ENCODE results near the gene PLB1. TPM values are rescaled to one million over a fixed set of nuclear protein-coding genes. Genes with fewer than 3 reads are reported as not detected.

Gene PLB1
- total RNA-seq, 1 experiment from 2014 or later = not detected

GRCh38 chr2:28505361-28505760 is 9.5 kb downstream of the PLB1 start:
- Histone ChIP-seq H3K4me3 (ENCODE audit: insufficient read depth, low read depth, low read length) (no peak overlapping the region), H3K27me3 (ENCODE audit: control insufficient read depth, insufficient read depth, low read length) (no peaks in the 10 kb centered on the region), H3K36me3 (replicated peaks; ENCODE audit: control insufficient read depth, insufficient read depth, low read length) (no peaks in the 10 kb centered on the region)
- DNase-seq = no peak

- H3K36me3 ChIP-seq (replicated peaks; ENCODE audit: control insufficient read depth, insufficient read depth, low read length) = no peaks in the 10 kb centered on the region
- no peak for DNase-seq
- no peak overlapping the region for H3K4me3 ChIP-seq (ENCODE audit: insufficient read depth, low read depth, low read length)
- no peaks in the 10 kb centered on the region for H3K27me3 ChIP-seq (ENCODE audit: control insufficient read depth, insufficient read depth, low read length)
Measured at GRCh38 chr2:28506112-28506910, 10.5 kb downstream of the PLB1 start.

GRCh38 chr2:28507796-28508764 is 12.2 kb downstream of the PLB1 start:
- no peaks in the 10 kb centered on the region for H3K36me3 ChIP-seq (replicated peaks; ENCODE audit: control insufficient read depth, insufficient read depth, low read length)
- H3K27me3 ChIP-seq (ENCODE audit: control insufficient read depth, insufficient read depth, low read length) = no peaks in the 10 kb centered on the region
- no peak for DNase-seq
- H3K4me3 ChIP-seq (ENCODE audit: insufficient read depth, low read depth, low read length) = no peak overlapping the region

DNA sequence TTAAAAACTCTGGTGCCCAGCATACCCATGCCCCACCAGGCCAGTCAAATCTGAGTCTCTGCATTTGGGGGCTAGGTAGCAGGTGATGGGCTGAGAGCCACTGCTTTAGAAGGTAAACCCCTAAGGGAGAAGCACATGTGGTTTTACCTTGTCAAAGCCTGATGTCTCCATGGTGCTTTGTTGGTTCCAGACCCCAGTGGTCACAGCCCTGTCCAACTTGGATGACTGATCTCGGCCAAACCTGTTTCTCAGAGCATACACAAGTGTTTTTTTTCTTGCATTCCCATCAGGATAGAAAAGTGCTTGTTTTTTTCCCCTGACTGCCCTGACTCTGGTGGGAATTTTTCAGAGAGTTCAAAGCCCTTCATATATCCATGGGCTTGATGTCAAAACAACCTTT is 13.5 kb downstream of the PLB1 start:
- DNase-seq = no peak
- Histone ChIP-seq H3K4me3 (ENCODE audit: insufficient read depth, low read depth, low read length) (no peak overlapping the region), H3K36me3 (replicated peaks; ENCODE audit: control insufficient read depth, insufficient read depth, low read length) (no peaks in the 10 kb centered on the region), H3K27me3 (ENCODE audit: control insufficient read depth, insufficient read depth, low read length) (no peaks in the 10 kb centered on the region)

GRCh38 chr2:28510184-28510583 is 14.3 kb downstream of the PLB1 start:
- Histone ChIP-seq H3K4me3 (ENCODE audit: insufficient read depth, low read depth, low read length) (no peak overlapping the region), H3K27me3 (ENCODE audit: control insufficient read depth, insufficient read depth, low read length) (no peaks in the 10 kb centered on the region), H3K36me3 (replicated peaks; ENCODE audit: control insufficient read depth, insufficient read depth, low read length) (no peaks in the 10 kb centered on the region)
- no peak for DNase-seq

DNA sequence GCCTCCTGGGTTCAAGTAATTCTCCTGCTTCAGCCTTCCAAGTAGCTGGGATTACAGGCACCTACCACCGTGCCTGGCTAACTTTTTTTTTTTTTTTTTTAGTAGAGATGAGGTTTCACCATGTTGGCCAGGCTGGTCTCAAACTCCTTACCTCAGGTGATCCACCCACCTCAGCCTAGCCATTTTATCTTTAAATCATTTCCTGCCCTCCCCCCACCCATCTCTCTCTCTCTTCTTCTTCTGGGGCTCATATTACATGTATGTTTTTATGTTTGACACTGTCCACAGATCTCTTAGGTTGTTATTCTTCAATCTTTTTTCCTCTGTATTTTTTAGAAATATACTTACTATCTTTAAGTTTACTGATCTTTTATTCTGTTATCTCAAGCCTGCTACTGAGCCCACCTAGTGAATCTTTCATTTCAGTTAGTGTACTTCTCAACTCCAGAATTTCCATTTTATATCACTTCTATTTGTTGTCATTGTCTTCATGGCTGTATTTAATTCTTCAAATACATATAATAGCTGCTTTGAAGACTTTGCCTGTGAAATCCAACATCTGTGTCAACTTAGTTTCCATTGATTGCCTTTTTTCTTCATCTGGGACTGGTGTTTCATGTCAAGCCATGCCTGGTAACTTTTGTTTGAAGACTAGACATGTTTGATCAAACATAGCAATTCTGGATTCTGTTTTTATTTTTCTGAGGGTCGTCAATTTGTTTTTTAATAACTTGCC is 16.2 kb downstream of the PLB1 start:
- Histone ChIP-seq H3K4me3 (ENCODE audit: insufficient read depth, low read depth, low read length) (no peak overlapping the region), H3K36me3 (replicated peaks; ENCODE audit: control insufficient read depth, insufficient read depth, low read length) (no peaks in the 10 kb centered on the region), H3K27me3 (ENCODE audit: control insufficient read depth, insufficient read depth, low read length) (no peaks in the 10 kb centered on the region)
- no peak for DNase-seq

DNA sequence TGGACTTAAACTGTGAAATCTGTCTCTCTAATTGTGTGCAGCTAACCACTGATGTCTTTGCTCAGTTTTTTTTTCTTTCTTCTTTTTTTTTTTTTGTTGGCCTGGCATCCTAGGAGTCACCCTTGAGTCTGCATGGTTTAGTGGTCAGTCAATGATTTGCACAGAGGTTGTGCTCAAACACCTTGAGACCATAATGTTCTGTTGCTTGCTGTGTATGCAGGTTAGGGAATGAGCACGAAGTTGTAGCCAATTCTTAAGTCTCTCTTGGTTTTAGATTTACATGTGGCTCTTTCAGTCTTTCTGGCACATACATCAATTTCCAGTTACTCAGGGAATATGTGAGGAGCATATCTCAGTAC is 16.7 kb downstream of the PLB1 start:
- DNase-seq = no peak
- H3K36me3 ChIP-seq (replicated peaks; ENCODE audit: control insufficient read depth, insufficient read depth, low read length) = no peaks in the 10 kb centered on the region
- H3K4me3 ChIP-seq (ENCODE audit: insufficient read depth, low read depth, low read length) = no peak overlapping the region
- H3K27me3 ChIP-seq (ENCODE audit: control insufficient read depth, insufficient read depth, low read length) = no peaks in the 10 kb centered on the region

GRCh38 chr2:28513097-28513496 is 17.2 kb downstream of the PLB1 start:
- no peaks in the 10 kb centered on the region for H3K27me3 ChIP-seq (ENCODE audit: control insufficient read depth, insufficient read depth, low read length)
- DNase-seq = no peak
- H3K4me3 ChIP-seq (ENCODE audit: insufficient read depth, low read depth, low read length) = no peak overlapping the region
- no peaks in the 10 kb centered on the region for H3K36me3 ChIP-seq (replicated peaks; ENCODE audit: control insufficient read depth, insufficient read depth, low read length)

- DNase-seq = no peak
- no peaks in the 10 kb centered on the region for H3K36me3 ChIP-seq (replicated peaks; ENCODE audit: control insufficient read depth, insufficient read depth, low read length)
- H3K4me3 ChIP-seq (ENCODE audit: insufficient read depth, low read depth, low read length) = no peak overlapping the region
- no peaks in the 10 kb centered on the region for H3K27me3 ChIP-seq (ENCODE audit: control insufficient read depth, insufficient read depth, low read length)
Measured at GRCh38 chr2:28515176-28515751, 19.4 kb downstream of the PLB1 start.

GRCh38 chr2:28516430-28516829 is 20.6 kb downstream of the PLB1 start:
- Histone ChIP-seq H3K36me3 (replicated peaks; ENCODE audit: control insufficient read depth, insufficient read depth, low read length) (no peaks in the 10 kb centered on the region), H3K4me3 (ENCODE audit: insufficient read depth, low read depth, low read length) (no peak overlapping the region), H3K27me3 (ENCODE audit: control insufficient read depth, insufficient read depth, low read length) (no peaks in the 10 kb centered on the region)
- no peak for DNase-seq

- Histone ChIP-seq H3K27me3 (ENCODE audit: control insufficient read depth, insufficient read depth, low read length) (no peaks in the 10 kb centered on the region), H3K4me3 (ENCODE audit: insufficient read depth, low read depth, low read length) (no peak overlapping the region), H3K36me3 (replicated peaks; ENCODE audit: control insufficient read depth, insufficient read depth, low read length) (no peaks in the 10 kb centered on the region)
- DNase-seq = no peak
Measured at GRCh38 chr2:28516950-28517349, 21.1 kb downstream of the PLB1 start.

GRCh38 chr2:28521663-28522062 is 25.8 kb downstream of the PLB1 start:
- Histone ChIP-seq H3K36me3 (replicated peaks; ENCODE audit: control insufficient read depth, insufficient read depth, low read length) (no peaks in the 10 kb centered on the region), H3K27me3 (ENCODE audit: control insufficient read depth, insufficient read depth, low read length) (no peaks in the 10 kb centered on the region), H3K4me3 (ENCODE audit: insufficient read depth, low read depth, low read length) (no peak overlapping the region)
- DNase-seq = no peak

GRCh38 chr2:28522481-28522880 is 26.6 kb downstream of the PLB1 start:
- no peaks in the 10 kb centered on the region for H3K36me3 ChIP-seq (replicated peaks; ENCODE audit: control insufficient read depth, insufficient read depth, low read length)
- no peaks in the 10 kb centered on the region for H3K27me3 ChIP-seq (ENCODE audit: control insufficient read depth, insufficient read depth, low read length)
- no peak overlapping the region for H3K4me3 ChIP-seq (ENCODE audit: insufficient read depth, low read depth, low read length)
- DNase-seq = no peak

GRCh38 chr2:28523902-28524301 is 28.0 kb downstream of the PLB1 start:
- Histone ChIP-seq H3K27me3 (ENCODE audit: control insufficient read depth, insufficient read depth, low read length) (no peaks in the 10 kb centered on the region), H3K36me3 (replicated peaks; ENCODE audit: control insufficient read depth, insufficient read depth, low read length) (no peaks in the 10 kb centered on the region), H3K4me3 (ENCODE audit: insufficient read depth, low read depth, low read length) (no peak overlapping the region)
- DNase-seq = no peak

Measured in H7 (cell line).